ENCODE results near the gene TRIP10.

TRIP10 gene

DNA sequence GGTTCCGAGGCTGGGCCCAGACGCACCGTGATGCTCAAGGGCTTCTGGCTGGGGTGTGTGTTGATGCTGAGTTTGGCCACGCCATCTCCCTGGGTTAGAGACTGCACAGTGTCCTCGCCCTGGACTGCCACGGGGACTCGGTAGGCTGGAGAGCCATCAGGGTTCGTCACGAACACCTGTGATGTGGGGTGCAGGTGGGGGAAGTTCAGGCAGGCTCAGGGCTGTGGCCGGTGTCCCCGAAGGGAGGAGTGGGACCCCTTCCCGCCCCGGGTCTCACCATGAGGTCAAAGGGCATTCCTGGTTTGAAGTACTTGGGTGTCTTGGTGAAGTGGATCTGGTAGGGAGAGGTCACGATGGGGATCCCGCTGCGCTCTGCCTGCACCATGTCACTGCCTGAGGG, 27.2 kb upstream of the TRIP10 start:
- DNase-seq (ENCODE audit: low spot score): no peak

DNA sequence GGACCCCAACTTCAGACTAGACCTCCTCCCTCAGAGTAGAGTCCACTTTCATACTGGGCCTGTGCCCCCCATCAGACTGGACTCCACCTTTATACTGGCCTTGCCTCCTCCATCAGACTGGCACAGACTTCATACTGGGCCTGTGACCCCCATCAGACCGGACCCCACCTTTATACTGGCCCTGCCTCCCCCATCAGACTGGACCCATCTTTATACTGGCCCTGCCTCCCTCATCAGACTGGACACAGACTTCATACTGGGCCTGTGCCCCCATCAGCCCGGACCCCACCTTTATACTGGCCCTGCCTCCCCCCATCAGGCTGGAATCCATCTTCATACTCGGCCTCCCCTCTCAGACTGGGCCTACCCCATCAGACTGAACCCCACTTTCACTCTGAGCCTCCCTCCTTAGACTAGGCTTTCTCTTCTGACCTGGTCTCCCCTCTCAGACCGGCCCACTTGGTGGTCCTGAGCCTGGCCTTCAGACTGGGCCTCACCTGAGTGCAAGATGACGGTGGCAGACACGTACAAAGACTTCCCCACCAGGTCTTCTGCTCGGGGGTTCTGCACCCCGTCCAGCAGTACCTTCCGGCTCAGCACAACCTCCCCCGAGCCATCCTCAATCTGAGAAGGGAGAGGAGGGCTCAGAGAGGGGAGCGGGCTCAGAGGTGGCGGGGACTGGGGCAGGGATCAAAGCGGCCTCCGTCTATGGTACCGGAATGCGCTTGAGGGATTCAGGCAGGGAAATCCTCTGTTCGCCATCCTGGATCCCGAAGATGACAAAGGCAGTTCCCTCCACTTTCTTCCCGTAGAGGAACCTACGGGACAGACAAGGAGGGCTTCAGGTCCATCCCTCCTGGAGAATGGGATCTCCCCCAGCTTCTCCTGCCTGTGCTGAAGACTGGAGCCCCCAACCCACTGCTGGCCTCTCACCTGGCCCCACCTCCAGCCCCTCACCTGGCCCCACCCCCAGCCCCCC, 26.5 kb upstream of the TRIP10 start:
- no peak for DNase-seq (ENCODE audit: low spot score)

DNA sequence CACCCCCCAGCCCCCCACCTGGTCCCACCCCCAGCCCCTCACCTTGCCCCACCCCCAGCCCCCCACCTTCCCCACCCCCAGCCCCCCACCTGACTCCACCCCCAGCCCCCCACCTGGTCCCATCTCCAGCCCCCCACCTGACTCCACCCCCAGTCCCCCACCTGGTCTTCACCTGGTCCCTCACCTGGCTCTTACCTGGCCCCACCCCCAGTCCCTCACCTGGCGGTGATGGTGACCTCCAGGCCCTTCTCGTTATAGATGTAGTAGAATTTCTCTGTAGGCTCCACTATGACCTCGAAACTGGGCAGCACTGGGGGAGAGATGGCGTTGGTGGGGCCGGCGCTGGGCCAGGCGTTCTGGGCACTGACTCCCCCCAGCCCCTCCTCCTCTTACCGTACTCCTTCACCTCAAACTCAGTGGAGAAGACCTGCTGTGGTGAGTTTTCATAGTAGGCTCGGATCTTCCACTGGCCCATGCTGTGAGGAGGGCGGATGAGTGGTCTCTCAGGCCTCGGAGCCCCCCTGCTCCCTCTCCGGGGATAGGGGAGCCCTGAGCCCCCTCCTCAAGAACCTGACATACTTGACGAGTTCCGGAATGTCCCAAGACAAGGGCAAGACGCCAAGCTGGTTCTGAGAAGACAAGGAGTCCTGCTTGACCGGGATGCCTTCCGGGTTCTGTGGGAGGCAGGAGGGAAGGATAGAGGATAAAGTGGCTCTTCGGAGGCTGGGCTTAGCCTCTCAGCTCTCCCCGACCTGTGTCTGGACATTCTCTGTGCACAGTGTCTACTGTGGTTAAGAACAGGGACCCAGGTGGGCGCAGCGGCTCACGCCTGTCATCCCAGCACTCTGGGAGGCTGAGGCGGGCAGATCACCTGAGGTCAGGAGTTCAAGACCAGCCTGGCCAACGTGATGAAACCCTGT, 25.4 kb upstream of the TRIP10 start:
- DNase-seq (ENCODE audit: low spot score): no peak

DNA sequence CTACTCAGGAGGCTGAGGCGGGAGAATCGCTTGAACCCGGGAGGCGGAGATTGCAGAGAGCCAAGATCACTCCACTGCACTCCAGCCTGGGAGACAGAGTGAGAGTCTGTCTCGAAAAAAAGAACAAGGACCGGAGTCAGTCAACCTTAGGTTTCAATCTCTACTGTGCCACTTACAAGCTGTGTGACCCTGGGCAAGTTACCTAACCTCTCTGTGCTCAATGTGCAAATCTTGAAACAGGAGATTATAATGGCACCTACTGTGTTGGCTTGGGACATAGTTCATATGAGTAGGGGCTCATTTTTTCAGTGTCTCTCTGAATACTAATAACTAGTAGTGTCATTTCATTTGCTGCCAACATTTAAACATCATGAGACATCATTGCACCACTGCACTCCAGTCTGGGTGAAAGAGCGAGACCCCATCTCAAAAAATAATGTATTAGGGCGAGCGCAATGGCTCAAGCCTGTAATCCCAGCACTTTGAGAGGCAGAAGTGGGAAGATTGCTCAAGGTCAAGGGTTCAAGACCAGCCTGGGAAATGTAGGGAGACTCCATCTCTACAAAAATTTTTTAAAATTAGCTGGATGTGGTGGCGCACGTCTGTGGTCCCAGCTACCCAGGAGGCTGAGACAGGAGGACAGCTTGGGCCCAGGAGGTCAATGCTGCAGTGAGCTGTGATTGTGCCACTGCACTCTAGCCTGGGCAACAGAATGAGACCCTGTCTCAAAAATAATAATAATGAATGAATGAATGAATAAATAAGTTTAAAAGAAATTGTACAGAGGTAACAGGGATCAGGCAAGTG, 24.5 kb upstream of the TRIP10 start:
- DNase-seq (ENCODE audit: low spot score): no peak

DNA sequence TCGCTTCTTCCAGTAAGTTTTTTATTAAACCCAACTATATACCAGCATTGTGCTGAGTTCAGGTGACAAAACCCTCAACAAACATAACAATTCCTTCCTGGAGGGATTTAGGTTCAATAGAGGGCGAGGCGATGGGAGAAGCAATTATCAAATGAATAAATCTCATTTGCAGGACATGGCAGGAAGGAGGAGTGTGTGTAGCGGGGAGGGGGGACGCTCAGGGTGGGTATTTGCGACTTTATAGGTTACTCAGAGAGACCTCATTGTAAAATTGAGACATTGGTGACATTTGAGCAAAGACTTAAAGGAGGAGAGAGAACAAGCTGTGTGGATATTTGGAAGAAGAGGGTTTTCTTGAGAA, 22.9 kb upstream of the TRIP10 start:
- no peak for DNase-seq (ENCODE audit: low spot score)

DNA sequence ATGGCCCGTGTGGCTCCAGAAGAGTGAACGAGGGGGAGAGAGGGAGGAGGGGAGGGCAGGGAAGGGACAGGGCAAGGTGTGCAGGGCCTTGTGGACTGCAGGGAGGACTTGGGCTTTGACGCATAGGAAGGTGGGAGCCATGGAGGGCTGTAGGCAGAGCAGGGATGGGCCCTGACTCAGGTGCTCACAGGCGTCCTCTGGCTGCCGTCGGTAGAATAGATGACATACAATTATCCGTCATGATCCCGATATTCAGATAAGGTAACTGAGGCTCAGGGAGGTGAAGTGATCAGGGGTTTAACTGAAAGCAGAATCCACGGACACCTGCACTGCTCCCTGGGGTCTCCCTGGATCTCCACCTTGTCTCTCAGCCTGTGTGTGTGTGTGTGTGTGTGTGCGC, 22.4 kb upstream of the TRIP10 start:
- no peak for DNase-seq (ENCODE audit: low spot score)

DNA sequence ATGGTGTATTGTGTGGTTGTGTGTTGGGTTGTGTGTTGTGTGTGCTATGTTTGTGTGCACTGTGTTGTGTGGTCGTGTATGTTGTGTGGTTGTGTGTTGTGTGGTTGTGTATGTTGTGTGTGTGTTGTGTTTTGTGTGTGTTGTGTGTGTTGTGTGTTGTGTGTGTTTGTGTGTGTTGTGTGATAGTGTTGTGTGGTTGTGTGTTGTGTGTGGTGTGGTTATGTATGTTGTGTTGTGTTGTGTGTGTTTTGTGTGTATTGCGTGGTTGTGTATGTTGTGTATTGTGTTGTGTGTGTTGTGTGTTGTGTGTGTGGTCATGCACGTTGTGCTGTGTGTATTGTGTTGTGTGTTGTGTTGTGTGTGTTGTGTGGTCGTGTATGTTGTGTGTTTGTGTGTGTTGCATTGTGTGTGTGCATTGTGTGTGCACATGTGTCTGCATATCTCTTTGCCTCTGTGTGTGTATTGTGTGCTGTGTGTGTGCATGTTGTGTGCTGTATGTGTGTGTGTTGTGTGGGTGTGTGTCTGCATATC, 22.0 kb upstream of the TRIP10 start:
- no peak for DNase-seq (ENCODE audit: low spot score)

DNA sequence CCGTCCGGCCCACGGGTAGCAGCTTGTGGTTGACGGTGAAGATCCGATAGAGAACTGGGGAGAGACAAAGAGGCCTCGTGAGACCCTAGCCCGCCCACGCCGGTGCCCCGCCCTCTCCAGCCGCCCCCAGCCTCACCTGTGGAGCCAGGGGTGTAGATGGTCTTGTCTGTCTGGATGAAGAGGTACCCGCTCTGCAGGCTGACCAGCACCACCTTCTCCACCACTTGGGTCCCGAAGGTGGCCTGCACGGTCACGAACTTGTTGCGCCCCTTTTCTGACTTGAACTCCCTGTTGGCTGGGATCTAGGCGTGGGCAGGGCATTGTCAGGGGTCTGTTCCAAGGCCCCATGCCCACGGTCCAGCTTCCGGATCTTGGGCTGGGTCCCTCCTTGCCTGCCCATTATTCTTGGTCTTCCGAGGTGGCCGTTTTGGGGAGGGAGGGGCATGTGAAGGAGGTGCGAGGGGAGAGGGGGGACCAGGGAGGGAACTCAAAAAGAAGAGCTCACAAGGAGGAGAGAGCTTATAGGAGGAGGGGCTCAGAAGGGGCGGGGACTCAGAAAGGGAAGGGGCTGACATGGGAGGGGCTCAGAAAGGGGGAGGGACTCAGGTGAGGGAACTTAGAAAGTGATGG, 21.3 kb upstream of the TRIP10 start:
- no peak for DNase-seq (ENCODE audit: low spot score)

DNA sequence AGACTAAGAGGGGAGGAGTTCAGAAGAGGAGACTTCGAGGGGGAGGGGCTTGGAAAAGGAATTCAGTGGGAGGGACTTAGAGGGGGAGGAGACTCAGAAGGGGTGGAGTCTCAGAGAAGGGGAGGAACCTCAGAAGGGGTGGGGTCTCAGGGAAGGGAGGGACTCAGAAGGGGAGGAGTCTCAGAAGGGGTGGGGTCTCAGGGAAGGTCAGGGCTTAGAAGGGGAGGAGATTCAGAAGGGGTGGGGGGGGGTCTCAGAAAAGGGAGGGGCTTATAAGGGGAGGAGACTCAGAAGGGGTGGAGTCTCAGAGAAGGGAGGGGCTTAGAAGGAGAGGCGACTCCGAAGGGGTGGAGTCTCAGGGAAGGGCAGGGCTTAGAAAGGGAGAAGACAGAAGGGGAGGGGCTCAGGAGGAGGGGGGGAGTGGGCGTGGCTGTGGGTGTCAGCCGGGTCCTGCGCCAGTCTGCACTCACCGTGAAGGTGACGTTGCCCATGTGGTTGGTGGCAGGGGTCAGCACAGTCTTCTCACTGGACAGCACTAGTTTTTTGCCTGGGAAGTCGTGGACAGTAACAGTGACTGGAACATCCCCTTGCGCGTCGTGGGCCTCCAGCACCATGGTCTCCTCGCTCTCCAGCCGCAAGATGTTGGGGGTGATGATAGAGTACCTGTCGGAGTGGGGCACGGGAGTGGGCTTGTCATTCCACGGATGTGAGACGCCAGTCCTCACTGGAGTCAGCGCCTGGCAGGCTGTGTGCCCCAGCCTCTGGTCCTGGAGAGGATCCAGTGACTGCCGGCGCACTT, 20.5 kb upstream of the TRIP10 start:
- no peak for DNase-seq (ENCODE audit: low spot score)

DNA sequence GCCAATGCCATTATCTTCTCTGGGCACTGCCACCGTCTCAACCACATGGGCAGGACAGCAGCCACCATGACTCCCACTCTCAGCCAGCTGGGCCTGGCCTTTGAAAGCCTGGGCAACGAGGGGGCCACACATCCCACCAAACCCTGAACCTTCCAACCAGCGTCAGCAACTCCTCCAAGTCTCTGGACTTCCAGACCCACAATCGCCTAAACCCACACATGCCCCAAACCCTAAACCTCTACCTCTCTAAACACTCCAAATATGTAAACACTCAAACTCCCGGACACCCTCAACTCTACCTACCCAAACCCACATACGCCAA, 20.0 kb upstream of the TRIP10 start:
- DNase-seq (ENCODE audit: low spot score): no peak

DNA sequence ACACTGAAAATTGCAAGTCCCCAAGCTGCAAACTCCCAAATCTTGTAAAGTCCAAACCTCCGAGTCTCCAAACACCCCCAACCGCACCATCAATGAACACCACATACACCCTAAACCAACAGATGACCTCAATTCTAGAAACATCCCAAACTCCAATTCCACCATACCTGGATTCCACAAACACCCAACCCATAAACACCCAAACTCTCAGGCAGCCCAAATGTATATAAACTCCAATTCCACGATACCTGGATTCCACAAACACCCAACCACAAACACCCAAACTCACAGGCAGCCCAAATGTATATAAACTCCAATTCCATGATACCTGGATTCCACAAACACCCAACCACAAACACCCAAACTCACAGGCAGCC, 19.5 kb upstream of the TRIP10 start:
- DNase-seq (ENCODE audit: low spot score): no peak

DNA sequence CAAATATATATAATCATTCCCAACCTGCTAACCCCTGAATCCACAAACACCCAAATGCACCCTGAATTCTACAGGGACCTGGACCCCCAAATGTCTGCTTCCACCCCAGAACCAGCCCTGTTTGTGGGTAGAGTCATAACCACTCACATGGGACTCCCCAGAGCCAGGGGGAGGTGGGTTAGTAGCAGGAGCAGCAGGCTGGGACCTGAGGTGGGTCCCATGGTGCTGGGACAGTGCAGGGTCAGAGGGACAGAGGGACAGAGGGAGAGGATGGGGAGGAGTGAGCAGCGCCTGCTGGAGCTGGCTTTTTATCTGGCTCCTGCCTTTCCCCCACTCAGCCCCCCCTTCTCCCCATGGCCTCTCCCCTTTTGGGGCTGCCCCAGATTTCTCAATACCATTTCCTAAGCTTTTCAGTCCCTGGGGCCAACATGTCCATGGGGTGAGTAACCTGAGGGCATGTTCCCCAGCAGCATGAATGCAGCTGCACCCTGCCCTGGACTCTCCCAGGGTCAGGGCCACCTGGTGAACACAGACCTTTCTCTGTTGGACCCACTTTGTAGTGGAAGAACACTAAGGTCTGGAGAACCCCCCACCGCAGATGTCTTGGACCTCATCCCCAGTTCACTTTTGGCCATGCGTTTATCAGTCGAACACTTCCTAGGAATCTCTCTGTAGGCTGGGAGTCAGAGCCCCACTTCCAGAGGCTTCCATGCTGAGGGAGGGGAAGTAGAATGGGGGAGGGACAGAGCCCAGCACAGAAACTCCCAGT, 18.9 kb upstream of the TRIP10 start, which contains the start of gene C3:
Gene C3, minus strand, starts transcription at position 282 of the 769 bp plus-strand sequence. Its CDS starts 61 bp downstream, at position 221.
- DNase-seq (ENCODE audit: low spot score): no peak

DNA sequence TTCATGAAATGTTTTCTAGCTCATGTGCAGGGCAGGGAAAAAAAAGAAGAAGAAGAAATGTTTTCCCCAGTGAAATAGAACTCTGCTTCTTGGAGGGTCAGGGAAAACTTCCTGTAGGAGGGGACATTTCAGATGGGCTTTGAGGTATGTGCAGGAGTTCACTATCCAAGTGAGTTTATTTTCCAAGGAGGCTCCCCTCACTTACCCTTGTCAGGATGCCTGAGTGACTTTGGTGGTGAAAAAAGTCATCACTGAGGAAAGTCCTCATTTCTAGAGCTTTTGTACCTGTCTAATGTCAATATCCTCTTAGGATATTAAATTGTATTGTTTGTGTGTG, 18.4 kb upstream of the TRIP10 start:
- no peak for DNase-seq (ENCODE audit: low spot score)

DNA sequence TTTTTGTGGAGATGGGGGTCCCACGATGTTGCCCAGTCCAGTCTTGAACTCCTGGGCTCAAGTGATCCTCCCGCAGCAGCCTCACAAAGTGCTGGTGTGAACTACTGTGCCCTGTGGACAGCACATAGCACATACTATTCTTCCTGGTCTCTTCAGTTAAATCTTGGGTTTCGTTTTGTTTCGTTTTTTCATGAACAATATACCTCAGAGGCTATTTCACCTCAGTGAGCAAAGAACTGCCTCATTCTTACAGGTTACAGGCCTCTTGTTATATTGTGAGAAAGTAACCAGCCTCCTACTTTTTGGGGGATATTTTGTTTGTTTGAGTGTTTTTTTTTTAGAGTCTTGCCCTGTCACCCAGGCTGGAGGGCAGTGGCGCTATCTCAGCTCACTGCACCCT, 17.7 kb upstream of the TRIP10 start:
- DNase-seq (ENCODE audit: low spot score): no peak

DNA sequence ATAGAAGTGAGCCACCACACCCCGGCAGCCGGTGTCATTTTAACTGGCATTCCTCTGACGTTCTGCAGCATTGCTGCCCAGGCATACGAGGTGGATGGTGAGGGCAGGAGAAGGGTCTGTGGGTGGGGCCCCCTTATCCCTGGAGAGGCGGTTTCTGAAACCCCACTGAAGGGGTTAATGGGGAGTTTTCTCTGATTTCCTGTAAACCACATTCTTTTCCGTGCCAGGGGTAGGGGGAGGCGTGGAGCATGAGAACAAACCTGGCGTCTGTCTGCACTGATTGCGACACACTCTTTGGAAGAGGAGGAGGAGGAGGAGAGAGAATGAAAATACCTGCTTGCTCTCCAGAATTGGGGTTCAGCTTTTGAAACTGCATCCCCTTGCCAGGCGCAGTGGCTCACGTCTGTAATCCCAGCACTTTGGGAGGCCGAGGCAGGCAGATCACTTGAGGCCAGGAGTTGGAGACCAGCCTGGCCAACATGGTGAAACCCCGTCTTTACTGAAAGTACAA, 16.3 kb upstream of the TRIP10 start:
- no peak for DNase-seq (ENCODE audit: low spot score)

DNA sequence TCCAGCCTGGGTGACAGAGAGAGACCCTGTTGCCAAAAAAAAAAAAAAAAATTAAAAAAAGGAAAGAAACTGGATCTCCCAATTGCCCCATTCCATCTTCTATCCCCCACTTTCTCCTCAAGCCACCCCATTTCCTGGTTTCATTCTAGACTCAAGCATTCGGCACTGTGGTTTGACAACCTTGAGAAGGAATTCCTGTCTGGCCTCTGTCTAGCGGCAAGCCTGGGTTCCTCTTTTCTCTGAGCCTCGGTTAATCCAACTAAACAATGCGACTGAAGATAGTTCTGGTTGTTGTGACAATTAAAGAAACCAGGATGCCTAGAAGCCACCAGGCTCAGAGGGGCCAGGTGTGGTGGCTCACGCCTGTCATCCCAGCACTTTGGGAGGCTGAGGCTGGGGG, 15.7 kb upstream of the TRIP10 start:
- no peak for DNase-seq (ENCODE audit: low spot score)

DNA sequence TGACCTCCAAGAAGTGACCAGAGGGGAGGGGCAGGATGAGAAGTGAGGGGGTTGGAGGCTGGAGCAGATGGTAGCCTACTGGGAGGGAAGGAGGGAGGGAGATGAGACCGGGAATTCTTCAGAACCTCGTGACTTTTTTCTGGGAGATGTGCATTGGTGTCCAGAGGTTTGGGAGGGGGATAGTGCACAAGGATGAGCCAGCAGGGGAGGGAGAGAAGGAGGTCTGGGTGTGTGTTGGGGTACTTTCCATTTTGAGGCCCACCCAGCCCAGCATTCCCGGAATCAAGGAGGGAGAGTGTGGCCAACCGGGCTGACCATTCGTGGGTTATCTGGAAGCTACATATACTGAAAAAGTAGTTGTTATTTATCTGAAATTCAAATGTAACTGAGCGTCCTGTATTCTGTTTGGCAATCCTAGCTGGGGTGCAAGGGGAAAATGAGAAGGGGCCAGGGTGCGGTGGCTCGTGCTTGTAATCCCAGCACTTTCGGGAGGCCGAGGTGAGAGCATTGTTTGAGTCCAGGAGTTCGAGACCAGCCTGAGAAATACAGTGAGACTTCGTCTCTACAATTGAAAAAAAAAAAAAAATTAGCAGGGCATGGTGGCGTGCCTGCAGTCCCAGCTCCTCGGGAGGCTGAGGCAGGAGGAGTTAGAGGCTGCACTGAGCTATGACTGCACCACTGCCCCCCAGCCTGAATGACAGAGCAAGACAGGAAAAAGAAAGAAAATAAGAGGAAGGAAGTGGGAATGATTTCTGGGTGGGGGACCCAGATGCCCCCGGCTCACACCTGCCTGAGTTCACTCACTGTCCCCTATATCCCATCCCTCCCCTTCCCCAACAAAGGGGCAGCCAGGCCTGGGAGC, 14.6 kb upstream of the TRIP10 start:
- no peak for DNase-seq (ENCODE audit: low spot score)

DNA sequence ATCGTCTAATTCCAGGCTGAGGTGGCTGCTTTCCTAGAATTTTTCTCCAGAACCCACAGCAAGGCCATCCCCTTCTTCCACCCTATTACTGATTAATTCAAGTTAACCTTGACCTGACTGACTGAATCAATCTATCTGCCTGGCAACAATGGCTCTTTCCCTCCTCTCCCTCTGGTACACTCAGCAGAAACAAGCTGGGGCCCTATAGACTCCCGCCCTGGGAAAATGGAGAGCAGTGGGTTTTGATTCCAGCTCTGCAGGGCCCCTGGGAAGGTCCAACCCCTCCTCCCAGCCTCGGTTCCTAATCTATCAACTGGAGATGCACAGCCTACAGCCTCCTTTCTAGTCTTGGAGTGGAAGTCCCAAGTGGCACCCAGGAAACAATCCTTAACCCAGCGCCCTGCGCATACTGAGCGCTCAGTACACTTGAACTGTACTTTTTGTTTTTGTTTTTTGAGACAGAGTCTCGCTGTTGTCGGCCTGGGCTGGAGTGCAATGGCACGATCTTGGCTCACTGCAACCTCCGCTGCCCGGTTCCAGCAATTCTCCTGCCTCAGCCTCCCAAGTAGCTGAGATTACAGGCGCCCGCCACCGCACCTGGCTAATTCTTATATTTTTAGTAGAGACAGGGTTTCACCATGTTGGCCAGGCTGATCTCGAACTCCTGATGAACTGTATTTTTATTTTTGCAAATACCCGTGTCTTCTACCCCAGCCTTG, 13.8 kb upstream of the TRIP10 start:
- no peak for DNase-seq (ENCODE audit: low spot score)
